Neural progenitor cell (in vitro differentiated cells): ENCODE measurements around the gene ACLY. TPM values are rescaled to one million over a fixed set of nuclear protein-coding genes. Genes with fewer than 3 reads are reported as not detected.

Experiments used
- DNase-seq: peaks from one replicate; pipeline ENCODE4 v3.0.0-alpha.2; 2016; ENCODE audit warnings: low spot score
- H2AFZ ChIP-seq: fragments of 200-600 bp; sonication (generic); replicated peaks from 2 replicates; pipeline ENCODE4 v1.6.1; 2016; ENCODE audit warnings: antibody characterized with exemption
- H3F3A ChIP-seq: fragments of 200-600 bp; sonication (generic); 2 replicates; pipeline ENCODE4 v1.6.1; 2016; ENCODE audit warnings: antibody characterized with exemption, low read depth
- H3K27ac ChIP-seq: fragments of 200-600 bp; sonication (generic); 2 replicates; pipeline ENCODE4 v1.5.1; 2016; ENCODE audit warnings: mild to moderate bottlenecking
- H3K27me3 ChIP-seq: fragments of 200-600 bp; sonication (generic); 2 replicates; pipeline ENCODE4 v1.6.1; 2016; ENCODE audit warnings: mild to moderate bottlenecking, moderate library complexity
- H3K36me3 ChIP-seq: fragments of 200-600 bp; sonication (generic); 2 replicates; pipeline ENCODE4 v1.5.1; 2016
- H3K4me1 ChIP-seq: fragments of 200-600 bp; sonication (generic); 2 replicates; pipeline ENCODE4 v1.6.1; 2016; ENCODE audit warnings: mixed run types
- H3K4me2 ChIP-seq: fragments of 200-600 bp; sonication (generic); 2 replicates; pipeline ENCODE4 v1.6.1; 2016
- H3K4me3 ChIP-seq: fragments of 200-600 bp; sonication (generic); 2 replicates; pipeline ENCODE4 v1.5.1; 2016
- H3K79me2 ChIP-seq: fragments of 200-600 bp; sonication (generic); 2 replicates; pipeline ENCODE4 v1.6.1; 2016; ENCODE audit warnings: low read depth
- H3K9ac ChIP-seq: fragments of 200-600 bp; sonication (generic); 2 replicates; pipeline ENCODE4 v1.6.1; 2016
- H3K9me3 ChIP-seq: fragments of 200-600 bp; sonication (generic); 2 replicates; pipeline ENCODE4 v1.5.1; 2016; ENCODE audit warnings: low read depth
- H4K20me1 ChIP-seq: fragments of 200-600 bp; sonication (generic); 2 replicates; pipeline ENCODE4 v1.6.1; 2016; ENCODE audit warnings: low read depth
- H3K27ac Mint-ChIP-seq: 3 replicates; pipeline ENCODE4 v1.8.0; 2021; ENCODE audit warnings: mixed read lengths
- H3K27me3 Mint-ChIP-seq: 2 replicates; pipeline ENCODE4 v1.8.0; 2022; ENCODE audit warnings: low read depth, mild to moderate bottlenecking, inconsistent platforms, moderate library complexity, mixed read lengths; ENCODE audit not compliant: insufficient read depth
- H3K36me3 Mint-ChIP-seq: 3 replicates; pipeline ENCODE4 v1.8.0; 2021; ENCODE audit warnings: mixed read lengths
- H3K4me1 Mint-ChIP-seq: 3 replicates; pipeline ENCODE4 v1.8.0; 2021; ENCODE audit warnings: mixed read lengths
- H3K4me3 Mint-ChIP-seq: 3 replicates; pipeline ENCODE4 v1.8.0; 2021; ENCODE audit warnings: mild to moderate bottlenecking, moderate library complexity, mixed read lengths
- H3K9me3 Mint-ChIP-seq: 3 replicates; pipeline ENCODE4 v1.8.0; 2020; ENCODE audit warnings: mixed read lengths
- EZH2 ChIP-seq: fragments of 200-600 bp; sonication (generic); IDR thresholded peaks from 2 replicates; pipeline ENCODE4 v1.6.1; 2017; ENCODE audit warnings: antibody characterized with exemption, mild to moderate bottlenecking, moderate library complexity
- EZH2phosphoT487 ChIP-seq: fragments of 200-600 bp; sonication (generic); IDR thresholded peaks from 2 replicates; pipeline ENCODE4 v1.6.1; 2017; ENCODE audit warnings: antibody characterized with exemption
- total RNA-seq: library from RNA; depleted of rRNA; stranded (reverse); fragments of >200 nt; gene quantifications from 2 replicates; pipeline ENCODE4 v1.2.3, GENCODE V29; 2015; ENCODE audit warnings: low replicate concordance
- TF ChIP-seq, protein P1 (sequence below): fragments of 200-600 bp; sonication (generic); IDR thresholded peaks from 2 replicates; pipeline ENCODE4 v1.5.1; 2017; ENCODE audit warnings: antibody characterized with exemption, mild to moderate bottlenecking

The ACLY gene
- total RNA-seq, 1 donor from 2014 or later, result 221 TPM

DNA sequence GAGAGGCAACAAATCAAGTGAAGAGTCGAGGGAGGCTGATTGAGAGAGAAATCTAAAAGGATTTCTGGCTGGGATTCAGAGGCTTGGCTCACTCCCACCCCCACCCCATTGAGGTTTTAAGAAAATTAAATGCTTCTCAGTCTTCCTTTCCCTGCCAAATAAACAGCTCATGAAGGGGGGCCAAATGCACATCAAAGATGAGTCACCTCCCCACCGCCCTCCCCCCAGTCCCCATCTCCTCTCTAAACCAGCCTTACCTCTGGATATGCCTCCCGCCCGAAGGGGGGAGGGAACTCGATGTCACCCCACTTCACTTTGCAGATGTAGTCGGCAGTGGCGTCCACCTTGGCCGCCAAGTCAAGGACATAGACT, 11.6 kb downstream of the ACLY start:
- peaks cover 6% of the 10 kb centered on the region for H3K4me1 Mint-ChIP-seq
- H4K20me1 ChIP-seq, result peaks cover 39% of the 10 kb centered on the region
- H3K4me3 Mint-ChIP-seq, result peak overlapping the region; percentile 15
- no peak overlapping the region for H3K4me2 ChIP-seq
- peaks cover 3% of the 10 kb centered on the region for H3K27me3 Mint-ChIP-seq
- TF ChIP-seq EZH2phosphoT487, result no peak
- TF ChIP-seq EZH2, result no peak
- TF ChIP-seq, protein P1, sequence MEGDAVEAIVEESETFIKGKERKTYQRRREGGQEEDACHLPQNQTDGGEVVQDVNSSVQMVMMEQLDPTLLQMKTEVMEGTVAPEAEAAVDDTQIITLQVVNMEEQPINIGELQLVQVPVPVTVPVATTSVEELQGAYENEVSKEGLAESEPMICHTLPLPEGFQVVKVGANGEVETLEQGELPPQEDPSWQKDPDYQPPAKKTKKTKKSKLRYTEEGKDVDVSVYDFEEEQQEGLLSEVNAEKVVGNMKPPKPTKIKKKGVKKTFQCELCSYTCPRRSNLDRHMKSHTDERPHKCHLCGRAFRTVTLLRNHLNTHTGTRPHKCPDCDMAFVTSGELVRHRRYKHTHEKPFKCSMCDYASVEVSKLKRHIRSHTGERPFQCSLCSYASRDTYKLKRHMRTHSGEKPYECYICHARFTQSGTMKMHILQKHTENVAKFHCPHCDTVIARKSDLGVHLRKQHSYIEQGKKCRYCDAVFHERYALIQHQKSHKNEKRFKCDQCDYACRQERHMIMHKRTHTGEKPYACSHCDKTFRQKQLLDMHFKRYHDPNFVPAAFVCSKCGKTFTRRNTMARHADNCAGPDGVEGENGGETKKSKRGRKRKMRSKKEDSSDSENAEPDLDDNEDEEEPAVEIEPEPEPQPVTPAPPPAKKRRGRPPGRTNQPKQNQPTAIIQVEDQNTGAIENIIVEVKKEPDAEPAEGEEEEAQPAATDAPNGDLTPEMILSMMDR, result no peak
- H3K27ac Mint-ChIP-seq, result peak overlapping the region; percentile 42
- H3K27ac ChIP-seq, result peak overlapping the region; percentile 23
- no peak overlapping the region for H2AFZ ChIP-seq
- DNase-seq, result no peak
- H3K9me3 ChIP-seq, result no peaks in the 10 kb centered on the region
- H3K9me3 Mint-ChIP-seq, result no peaks in the 10 kb centered on the region
- no peaks in the 10 kb centered on the region for H3K27me3 ChIP-seq
- H3K4me1 ChIP-seq, result no peaks in the 10 kb centered on the region
- peaks cover 26% of the 10 kb centered on the region for H3K79me2 ChIP-seq
- peaks cover 4% of the 10 kb centered on the region for H3K36me3 ChIP-seq
- H3F3A ChIP-seq, result peaks cover 6% of the 10 kb centered on the region
- H3K36me3 Mint-ChIP-seq, result peaks cover 41% of the 10 kb centered on the region
- no peak overlapping the region for H3K4me3 ChIP-seq
- H3K9ac ChIP-seq, result no peak overlapping the region

DNA sequence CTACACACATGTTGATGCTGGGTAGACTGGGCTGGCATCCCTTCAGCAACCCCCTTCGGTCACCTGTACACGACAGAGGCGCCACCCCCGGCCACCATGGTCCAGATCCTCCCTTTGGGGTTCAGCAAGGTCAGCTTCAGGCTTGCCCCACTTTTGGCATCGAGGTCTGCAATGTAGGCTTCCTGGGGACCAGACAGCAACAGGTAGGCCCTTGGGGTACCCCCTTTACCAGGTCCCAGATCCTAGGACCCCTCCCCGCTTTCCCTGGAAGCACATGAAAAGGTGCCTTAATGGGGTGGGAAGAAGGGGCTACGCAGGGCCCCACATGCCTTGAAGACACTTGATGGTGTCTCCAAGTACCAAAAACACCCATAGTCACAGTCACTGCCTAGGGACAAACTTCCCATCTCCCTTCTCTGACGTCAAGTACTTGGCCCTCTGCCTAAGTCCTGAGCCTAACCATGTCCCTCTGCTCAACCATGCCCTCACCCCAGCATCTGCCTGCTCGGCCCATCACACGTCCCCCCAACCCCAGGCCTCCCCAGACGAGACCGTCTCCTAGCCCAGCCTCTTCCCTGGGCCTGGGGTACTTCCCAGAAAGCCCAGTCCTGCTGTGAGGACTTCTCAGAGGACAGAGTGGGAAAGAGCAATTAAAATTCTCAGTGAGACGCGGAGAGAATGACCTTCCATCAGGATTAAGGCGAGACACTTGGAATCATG, 12.1 kb downstream of the ACLY start:
- peak overlapping the region; percentile 15 for H3K4me3 Mint-ChIP-seq
- peaks cover 43% of the 10 kb centered on the region for H3K36me3 Mint-ChIP-seq
- no peaks in the 10 kb centered on the region for H3K9me3 Mint-ChIP-seq
- Histone ChIP-seq H3K27me3 (no peaks in the 10 kb centered on the region), H3K79me2 (peaks cover 21% of the 10 kb centered on the region), H3K4me3 (no peak overlapping the region), H3K4me2 (no peak overlapping the region), H3K9ac (no peak overlapping the region), H3F3A (peaks cover 6% of the 10 kb centered on the region), H3K36me3 (peaks cover 4% of the 10 kb centered on the region), H3K27ac (peak overlapping the region; percentile 23), H3K9me3 (no peaks in the 10 kb centered on the region), H3K4me1 (no peaks in the 10 kb centered on the region), H4K20me1 (peaks cover 34% of the 10 kb centered on the region), H2AFZ (no peak overlapping the region)
- H3K27me3 Mint-ChIP-seq, result peaks cover 3% of the 10 kb centered on the region
- H3K27ac Mint-ChIP-seq, result no peak overlapping the region
- peaks cover 6% of the 10 kb centered on the region for H3K4me1 Mint-ChIP-seq
- TF ChIP-seq EZH2phosphoT487, result no peak
- TF ChIP-seq EZH2, result no peak
- TF ChIP-seq, protein P1, result no peak
- no peak for DNase-seq

DNA sequence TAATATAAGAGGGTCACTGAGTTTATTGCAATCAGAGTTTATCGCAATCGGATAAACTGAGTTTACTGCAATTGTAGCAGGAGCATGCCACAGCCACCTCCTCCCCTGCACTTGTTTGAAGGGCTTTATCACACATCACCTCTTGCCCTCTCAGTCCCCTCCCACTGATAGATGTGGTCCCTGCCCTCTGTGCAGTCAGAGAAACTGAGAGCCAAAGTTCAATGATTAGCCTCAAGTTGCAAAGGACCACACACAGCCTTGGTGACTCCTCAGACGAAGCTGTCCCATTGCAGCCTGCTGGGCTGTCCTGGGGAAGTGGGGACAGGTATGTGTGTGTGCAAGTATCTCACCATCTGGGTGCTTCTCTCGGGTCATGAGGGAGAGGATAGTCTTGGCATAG, 13.6 kb downstream of the ACLY start:
- Mint-ChIP-seq H3K4me1 (peaks cover 6% of the 10 kb centered on the region), H3K4me3 (no peak overlapping the region), H3K36me3 (peaks cover 41% of the 10 kb centered on the region), H3K27me3 (peaks cover 7% of the 10 kb centered on the region), H3K27ac (no peak overlapping the region), H3K9me3 (no peaks in the 10 kb centered on the region)
- no peak overlapping the region for H3K9ac ChIP-seq
- peaks cover 23% of the 10 kb centered on the region for H4K20me1 ChIP-seq
- no peaks in the 10 kb centered on the region for H3K4me1 ChIP-seq
- no peak overlapping the region for H3K4me2 ChIP-seq
- no peaks in the 10 kb centered on the region for H3K9me3 ChIP-seq
- H3K4me3 ChIP-seq, result no peak overlapping the region
- no peak overlapping the region for H3K27ac ChIP-seq
- TF ChIP-seq, protein P1, result no peak
- TF ChIP-seq EZH2 (no peak), EZH2phosphoT487 (no peak)
- H3F3A ChIP-seq, result peaks cover 6% of the 10 kb centered on the region
- peaks cover 4% of the 10 kb centered on the region for H3K36me3 ChIP-seq
- H3K79me2 ChIP-seq, result peaks cover 7% of the 10 kb centered on the region
- no peak for DNase-seq
- no peaks in the 10 kb centered on the region for H3K27me3 ChIP-seq
- H2AFZ ChIP-seq, result no peak overlapping the region
